Lung (tissue), 12 donors: ENCODE data around the gene SYMPK. TPM values are rescaled to one million over a fixed set of nuclear protein-coding genes. Genes with fewer than 3 reads are reported as not detected.

Experiments
- ATAC-seq: fragments of 200-7000 bp; cut with Tn5 transposase; one replicate; pipeline ENCODE4 v1.9.1; 2020; ENCODE audit warnings: moderate number of reproducible peaks; ENCODE audit not compliant: insufficient read depth, low FRiP score
- DNase-seq, 3 donors: peaks; one replicate each; pipeline ENCODE4 v3.0.0-alpha.2; 2013 to 2017
- H3K27ac ChIP-seq, 2 donors: one replicate each; pipeline ENCODE4 v1.5.1; 2013; ENCODE audit warnings: mild to moderate bottlenecking in 2 of 2, moderate library complexity in 2 of 2, control low read depth in 1 of 2, inconsistent platforms in 1 of 2, low read depth in 1 of 2, low read length in 1 of 2
- H3K27me3 ChIP-seq, 3 donors: one replicate each; pipeline ENCODE4 v1.5.1; 2013; ENCODE audit warnings: low read length in 2 of 3; ENCODE audit not compliant: control insufficient read depth in 3 of 3, insufficient read depth in 3 of 3
- H3K36me3 ChIP-seq, 4 donors: one replicate each; pipeline ENCODE4 v1.5.1; 2013; ENCODE audit warnings: low read length in 4 of 4, mild to moderate bottlenecking in 1 of 4, moderate library complexity in 1 of 4; ENCODE audit not compliant: control insufficient read depth in 4 of 4, insufficient read depth in 4 of 4
- H3K4me1 ChIP-seq, 5 donors: one replicate each; pipeline ENCODE4 v1.5.1; 2013; ENCODE audit warnings: low read length in 5 of 5, mild to moderate bottlenecking in 2 of 5, moderate library complexity in 1 of 5; ENCODE audit not compliant: control insufficient read depth in 5 of 5, insufficient read depth in 5 of 5
- H3K4me3 ChIP-seq: one replicate; pipeline ENCODE4 v1.5.1; 2013; ENCODE audit warnings: mild to moderate bottlenecking, control low read depth, moderate library complexity
- H3K9ac ChIP-seq, 2 donors: one replicate each; pipeline ENCODE4 v1.5.1; 2013; ENCODE audit warnings: low read length in 2 of 2, control low read depth in 1 of 2; ENCODE audit not compliant: insufficient read depth in 1 of 2
- H3K9me3 ChIP-seq, 4 donors: one replicate each; pipeline ENCODE4 v1.5.1; 2013; ENCODE audit warnings: low read length in 3 of 4, mild to moderate bottlenecking in 1 of 4, moderate library complexity in 1 of 4; ENCODE audit not compliant: control insufficient read depth in 4 of 4, insufficient read depth in 3 of 4
- CTCF ChIP-seq: IDR thresholded peaks from 2 replicates; pipeline ENCODE4 v1.5.1; 2012; ENCODE audit warnings: mild to moderate bottlenecking; ENCODE audit errors: control extremely low read depth, extremely low read depth
- WGBS, 2 donors: extraction: QIAGEN DNeasy Blood & Tissue Kit; methylation state at CpG; one replicate each; pipeline ENCODE4 v1.1.7; 2013; 5-methylcytosine and 5-hydroxymethylcytosine counted together
- polyA plus RNA-seq, 2 donors: library from polyadenylated mRNA; stranded (reverse); fragments of 200-250 nt; gene quantifications; one replicate each; pipeline ENCODE4 v1.2.1, GENCODE V29; 2013
- total RNA-seq, 2 donors: library from RNA; depleted of rRNA in 1 of 2; stranded (reverse); fragments of >200 nt in 1 of 2; gene quantifications; one replicate each; pipeline ENCODE4 v1.2.1, GENCODE V29; 2014 to 2021
- donor health status: control.
- donor health status: control.
- donor health status: Bipolar disorder and iron deficiency.
- donor health status: healthy.
- donor health status: DM: yes; HTN: yes; CAD: no.

SYMPK gene
- total and polyA plus RNA-seq, 4 donors = 40.3 to 125 (median 64.8) TPM

DNA sequence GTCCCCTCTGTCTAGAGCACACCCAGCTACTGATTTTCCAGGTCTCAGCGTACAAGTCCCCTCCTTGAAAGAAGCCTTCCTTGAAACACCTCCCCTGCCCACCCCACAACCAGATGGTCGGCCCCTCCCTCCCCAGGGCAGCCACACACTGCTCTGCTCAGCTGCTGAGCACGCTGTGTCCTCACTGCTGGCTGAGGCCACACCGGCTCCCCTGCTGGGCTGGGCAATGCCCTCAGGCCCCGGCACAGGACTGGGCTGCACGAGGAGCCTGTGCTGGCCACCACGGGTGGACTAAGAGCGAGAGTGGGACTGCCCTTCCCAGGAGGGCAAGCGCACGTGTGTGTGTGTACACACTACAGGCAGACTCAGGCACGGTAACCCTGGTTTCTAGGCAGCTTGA, 36.0 kb downstream of the SYMPK start:
- peaks cover 22 to 85% (median 47%) of the 10 kb centered on the region in 4 donors for H3K36me3 ChIP-seq

DNA sequence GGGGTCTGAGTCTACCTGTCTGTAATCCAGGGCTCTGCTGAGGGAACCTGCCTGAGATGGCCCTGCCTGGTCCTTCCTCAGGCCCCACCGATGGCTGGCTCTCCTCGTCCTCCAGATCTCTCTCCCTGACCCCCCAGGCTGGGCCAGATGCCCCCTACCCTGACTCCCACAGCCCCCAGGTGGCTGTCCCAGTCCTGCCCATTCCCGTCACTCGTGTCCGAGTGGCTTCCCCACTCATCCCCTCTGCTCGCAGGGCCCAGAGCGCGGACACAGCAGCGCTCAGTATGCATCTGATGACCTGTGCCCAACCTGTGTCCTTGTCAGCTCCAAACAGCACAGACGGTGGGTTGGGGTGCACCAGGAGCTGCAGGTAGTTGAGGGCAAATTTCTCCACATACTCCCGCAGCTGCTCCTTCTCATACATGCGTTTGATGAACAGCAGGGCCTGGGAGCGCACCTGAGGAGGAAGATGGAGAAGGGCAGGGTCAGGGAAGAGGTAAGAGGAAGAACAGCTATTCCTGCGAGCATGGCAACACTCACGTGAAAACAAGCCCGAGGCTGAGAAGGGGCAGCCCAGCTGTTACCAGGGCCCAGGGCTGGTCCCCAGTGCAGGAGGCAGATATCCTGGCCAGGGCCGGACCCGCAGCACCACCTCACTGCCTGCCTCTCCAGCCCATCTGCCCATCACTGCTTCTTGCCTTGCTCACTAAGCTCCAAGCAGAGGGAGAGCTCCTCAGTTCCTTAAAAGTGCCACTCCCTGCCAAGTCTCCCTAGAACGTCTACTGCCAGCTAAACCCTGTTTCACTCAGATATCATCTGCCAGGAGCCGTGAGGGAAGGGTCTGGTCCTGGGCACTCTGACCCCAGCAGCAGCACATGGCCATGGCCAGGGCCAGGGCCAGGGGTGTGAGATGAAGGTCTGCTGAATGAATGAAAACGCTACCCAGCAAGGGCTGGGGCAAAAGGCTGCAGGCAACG, 36.7 kb downstream of the SYMPK start:
- Histone ChIP-seq H3K27me3 (no peaks in the 10 kb centered on the region), H3K4me1 (no peaks in the 10 kb centered on the region), H3K9ac (no peak overlapping the region), H3K4me3 (no peak overlapping the region), H3K9me3 (no peaks in the 10 kb centered on the region), H3K27ac (no peak overlapping the region), H3K36me3 (peaks cover 15 to 85% (median 41%) of the 10 kb centered on the region in 4 donors)
- no peak for TF ChIP-seq CTCF
- WGBS, 2 donors = 84 to 86% methylated on average over 21 to 22 of the region's 22 CpGs
- no peak for ATAC-seq
- no peak for DNase-seq

More for the DNA sequence above, 36.0 kb downstream of the SYMPK start:
- Histone ChIP-seq H3K9me3 (no peaks in the 10 kb centered on the region), H3K27ac (no peak overlapping the region), H3K4me1 (no peaks in the 10 kb centered on the region), H3K9ac (no peak overlapping the region), H3K27me3 (no peaks in the 10 kb centered on the region), H3K4me3 (no peak overlapping the region)
- ATAC-seq = no peak
- WGBS, 2 donors = 92 to 93% methylated on average over 11 of the region's 11 CpGs
- no peak for DNase-seq
- TF ChIP-seq CTCF = no peak

GRCh38 chr19:45825263-45825605, 37.7 kb downstream of the SYMPK start:
- no peaks in the 10 kb centered on the region for H3K4me1 ChIP-seq
- no peak for DNase-seq
- no peaks in the 10 kb centered on the region for H3K27me3 ChIP-seq
- no peak for TF ChIP-seq CTCF
- no peak overlapping the region for H3K9ac ChIP-seq
- no peak for ATAC-seq
- H3K27ac ChIP-seq = no peak overlapping the region
- WGBS, 2 donors = 95 to 98% methylated on average over 8 of the region's 8 CpGs
- no peak overlapping the region for H3K4me3 ChIP-seq
- H3K9me3 ChIP-seq = no peaks in the 10 kb centered on the region
- H3K36me3 ChIP-seq = peaks cover 22 to 90% (median 39%) of the 10 kb centered on the region in 4 donors
